Stomach smooth muscle (tissue), 2 donors: ENCODE data around the gene PTPRCAP.
"Not testable (repeated sequence)": the region's sequence is repeated elsewhere in the genome, so short reads cannot be mapped to it uniquely, and the experiment has no call there.

ENCODE experiments used
- H3K27ac ChIP-seq: one replicate; pipeline ENCODE4 v1.7.0; 2013; ENCODE audit warnings: mild to moderate bottlenecking, low read length, inconsistent platforms
- H3K27me3 ChIP-seq, 2 donors: one replicate each; pipeline ENCODE4 v1.7.0; 2013; ENCODE audit warnings: low read length in 2 of 2; ENCODE audit not compliant: insufficient read depth in 2 of 2, control insufficient read depth in 1 of 2
- H3K36me3 ChIP-seq, 2 donors: one replicate each; pipeline ENCODE4 v1.7.0; 2013; ENCODE audit warnings: low read length in 2 of 2; ENCODE audit not compliant: control insufficient read depth in 2 of 2, insufficient read depth in 2 of 2
- H3K4me1 ChIP-seq: one replicate; pipeline ENCODE4 v1.7.0; 2013; ENCODE audit warnings: low read length; ENCODE audit not compliant: control insufficient read depth, insufficient read depth
- H3K4me3 ChIP-seq, 2 donors: one replicate each; pipeline ENCODE4 v1.7.0; 2013; ENCODE audit warnings: low read length in 2 of 2
- H3K9ac ChIP-seq, 2 donors: one replicate each; pipeline ENCODE4 v1.7.0; 2013; ENCODE audit warnings: low read length in 2 of 2, mild to moderate bottlenecking in 1 of 2
- H3K9me3 ChIP-seq, 2 donors: one replicate each; pipeline ENCODE4 v1.7.0; 2013; ENCODE audit warnings: low read length in 2 of 2; ENCODE audit not compliant: control insufficient read depth in 2 of 2
- donor health status: healthy.
- donor health status: Pancreatic carcinoma.

PTPRCAP gene

GRCh38 chr11:67406420-67406968 lies 31.0 kb downstream of the PTPRCAP start:
- Histone ChIP-seq H3K27ac (no peak overlapping the region), H3K27me3 (peaks cover 43 to 63% of the 10 kb centered on the region in 2 donors), H3K4me3 (no peak overlapping the region), H3K36me3 (no peaks in the 10 kb centered on the region), H3K4me1 (peaks cover 4% of the 10 kb centered on the region), H3K9ac (no peak overlapping the region), H3K9me3 (no peaks in the 10 kb centered on the region)

- H3K27me3 ChIP-seq: peaks cover 40 to 56% of the 10 kb centered on the region in 2 donors
- H3K27ac ChIP-seq: no peak overlapping the region
- H3K4me3 ChIP-seq: no peak overlapping the region
- H3K36me3 ChIP-seq: no peaks in the 10 kb centered on the region
- H3K9me3 ChIP-seq: no peaks in the 10 kb centered on the region
- peaks cover 7% of the 10 kb centered on the region for H3K4me1 ChIP-seq
- no peak overlapping the region for H3K9ac ChIP-seq
Observed at GRCh38 chr11:67405688-67406339, 31.7 kb downstream of the PTPRCAP start.

- peaks cover 37 to 49% of the 10 kb centered on the region in 2 donors for H3K27me3 ChIP-seq
- H3K9ac ChIP-seq: no peak overlapping the region
- H3K4me3 ChIP-seq: peak overlapping the region in 1 of 2 donors; percentile 22
- no peak overlapping the region for H3K27ac ChIP-seq
- H3K4me1 ChIP-seq: peaks cover 14% of the 10 kb centered on the region
- H3K36me3 ChIP-seq: no peaks in the 10 kb centered on the region
- H3K9me3 ChIP-seq: no peaks in the 10 kb centered on the region
Observed at GRCh38 chr11:67405196-67405567, 32.3 kb downstream of the PTPRCAP start.

GRCh38 chr11:67404515-67405195 lies 32.8 kb downstream of the PTPRCAP start:
- peaks cover 33 to 44% of the 10 kb centered on the region in 2 donors for H3K27me3 ChIP-seq
- no peak overlapping the region for H3K27ac ChIP-seq
- peaks cover 18% of the 10 kb centered on the region for H3K4me1 ChIP-seq
- H3K4me3 ChIP-seq: peak overlapping the region in 1 of 2 donors; percentile 22
- no peaks in the 10 kb centered on the region for H3K9me3 ChIP-seq
- no peak overlapping the region for H3K9ac ChIP-seq
- no peaks in the 10 kb centered on the region for H3K36me3 ChIP-seq

GRCh38 chr11:67403085-67403484 lies 34.4 kb downstream of the PTPRCAP start:
- H3K9ac ChIP-seq, H3K4me3 ChIP-seq, H3K27ac ChIP-seq, H3K9me3 ChIP-seq: not testable (repeated sequence)
- H3K36me3 ChIP-seq: peaks cover 11 to 14% of the 10 kb centered on the region in 2 donors
- peaks cover 27% of the 10 kb centered on the region for H3K4me1 ChIP-seq
- peaks cover 22 to 29% of the 10 kb centered on the region in 2 donors for H3K27me3 ChIP-seq

- H3K27ac ChIP-seq: peak overlapping the region; percentile 74
- H3K4me3 ChIP-seq: peak overlapping the region; percentile 39 to 74
- peaks cover 27% of the 10 kb centered on the region for H3K4me1 ChIP-seq
- peaks cover 18 to 22% of the 10 kb centered on the region in 2 donors for H3K36me3 ChIP-seq
- H3K9ac ChIP-seq: peak overlapping the region; percentile 3 to 73
- peaks cover 16 to 21% of the 10 kb centered on the region in 2 donors for H3K27me3 ChIP-seq
- not testable (repeated sequence) for H3K9me3 ChIP-seq
Observed at GRCh38 chr11:67402192-67402839, 35.2 kb downstream of the PTPRCAP start.

GRCh38 chr11:67401495-67402191 lies 35.8 kb downstream of the PTPRCAP start, which contains the start of gene PPP1CA:
Gene PPP1CA, minus strand, starts transcription at chr11:67401858. Its CDS starts 76 bp downstream, at chr11:67401782.
- no peaks in the 10 kb centered on the region for H3K9me3 ChIP-seq
- peaks cover 18 to 22% of the 10 kb centered on the region in 2 donors for H3K36me3 ChIP-seq
- H3K27me3 ChIP-seq: peaks cover 14 to 17% of the 10 kb centered on the region in 2 donors
- H3K4me1 ChIP-seq: peaks cover 27% of the 10 kb centered on the region
- peak within 1 kb of the TSS; percentile 91 for H3K27ac ChIP-seq
- peak within 1 kb of the TSS; percentile 73 to 88 for H3K4me3 ChIP-seq
- peak within 1 kb of the TSS; percentile 89 to 90 for H3K9ac ChIP-seq

- Histone ChIP-seq H3K9me3 (no peaks in the 10 kb centered on the region), H3K4me3 (peak overlapping the region; percentile 73 to 88), H3K9ac (peak overlapping the region; percentile 89 to 90), H3K4me1 (peaks cover 27% of the 10 kb centered on the region), H3K27me3 (peaks cover 10 to 13% of the 10 kb centered on the region in 2 donors), H3K36me3 (peaks cover 18 to 22% of the 10 kb centered on the region in 2 donors), H3K27ac (peak overlapping the region; percentile 91)
Observed at GRCh38 chr11:67400942-67401494, 36.5 kb downstream of the PTPRCAP start.

GRCh38 chr11:67400251-67400941 lies 37.1 kb downstream of the PTPRCAP start:
- Histone ChIP-seq H3K9ac (peak overlapping the region; percentile 89 to 90), H3K27ac (peak overlapping the region; percentile 91), H3K9me3 (no peaks in the 10 kb centered on the region), H3K27me3 (peaks cover 5 to 9% of the 10 kb centered on the region in 2 donors), H3K36me3 (peaks cover 18 to 22% of the 10 kb centered on the region in 2 donors), H3K4me3 (peak overlapping the region; percentile 73 to 88), H3K4me1 (peaks cover 27% of the 10 kb centered on the region)
